ENCODE data around the gene PEX5L. TPM values are rescaled to one million over a fixed set of nuclear protein-coding genes. Genes with fewer than 3 reads are reported as not detected.

The PEX5L gene
- total and polyA plus RNA-seq, 2 donors (not counting 1 experiment from before 2014, with no cell fraction given), result 0.52 to 5.9 TPM

GRCh38 chr3:179828738-179829137, 208.0 kb downstream of the PEX5L start:
- H3K79me2 ChIP-seq (ENCODE audit: control insufficient read depth, insufficient read depth, low read length), result no peaks in the 10 kb centered on the region
- H3K4me2 ChIP-seq (ENCODE audit: extremely low read depth, insufficient read depth, low read length), result no peak overlapping the region
- H3K27me3 ChIP-seq (ENCODE audit: control insufficient read depth, insufficient read depth, low read length), result peaks cover 3% of the 10 kb centered on the region
- no peak for DNase-seq (ENCODE audit: low read depth in 2 of 2)
- TF ChIP-seq, protein P1, sequence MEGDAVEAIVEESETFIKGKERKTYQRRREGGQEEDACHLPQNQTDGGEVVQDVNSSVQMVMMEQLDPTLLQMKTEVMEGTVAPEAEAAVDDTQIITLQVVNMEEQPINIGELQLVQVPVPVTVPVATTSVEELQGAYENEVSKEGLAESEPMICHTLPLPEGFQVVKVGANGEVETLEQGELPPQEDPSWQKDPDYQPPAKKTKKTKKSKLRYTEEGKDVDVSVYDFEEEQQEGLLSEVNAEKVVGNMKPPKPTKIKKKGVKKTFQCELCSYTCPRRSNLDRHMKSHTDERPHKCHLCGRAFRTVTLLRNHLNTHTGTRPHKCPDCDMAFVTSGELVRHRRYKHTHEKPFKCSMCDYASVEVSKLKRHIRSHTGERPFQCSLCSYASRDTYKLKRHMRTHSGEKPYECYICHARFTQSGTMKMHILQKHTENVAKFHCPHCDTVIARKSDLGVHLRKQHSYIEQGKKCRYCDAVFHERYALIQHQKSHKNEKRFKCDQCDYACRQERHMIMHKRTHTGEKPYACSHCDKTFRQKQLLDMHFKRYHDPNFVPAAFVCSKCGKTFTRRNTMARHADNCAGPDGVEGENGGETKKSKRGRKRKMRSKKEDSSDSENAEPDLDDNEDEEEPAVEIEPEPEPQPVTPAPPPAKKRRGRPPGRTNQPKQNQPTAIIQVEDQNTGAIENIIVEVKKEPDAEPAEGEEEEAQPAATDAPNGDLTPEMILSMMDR (conservative IDR thresholded peaks at IDR 0.05 in 1 of 2, IDR thresholded peaks at IDR 0.05 in 1 of 2; ENCODE audit: low read depth in 1 of 2, low read length in 2 of 2), result no peak
- no peak for TF ChIP-seq EZH2 (IDR thresholded peaks at IDR 0.05; ENCODE audit: low read length, missing control alignments)
- H4K20me1 ChIP-seq (ENCODE audit: control insufficient read depth, extremely low read depth, insufficient read depth, low read length), result no peaks in the 10 kb centered on the region
- H3K4me1 ChIP-seq (ENCODE audit: control insufficient read depth, extremely low read depth, insufficient read depth, low read length), result no peaks in the 10 kb centered on the region
- no peaks in the 10 kb centered on the region for H3K9me3 ChIP-seq (ENCODE audit: control insufficient read depth, insufficient read depth, low read depth, low read length)
- H3K4me3 ChIP-seq (replicated peaks in 1 of 4; ENCODE audit: control extremely low read depth in 1 of 4, insufficient read depth in 1 of 4, low read depth in 3 of 4, low read length in 4 of 4), result no peak overlapping the region
- H2AFZ ChIP-seq (ENCODE audit: low read length), result no peak overlapping the region
- H3K36me3 ChIP-seq (ENCODE audit: control insufficient read depth, insufficient read depth, low read length), result no peaks in the 10 kb centered on the region
- H3K9ac ChIP-seq (ENCODE audit: insufficient read depth, low read length), result no peak overlapping the region
- no peak overlapping the region for H3K27ac ChIP-seq (ENCODE audit: insufficient read depth, low read length)

- TF ChIP-seq, protein P1 (conservative IDR thresholded peaks at IDR 0.05 in 1 of 2, IDR thresholded peaks at IDR 0.05 in 1 of 2; ENCODE audit: low read depth in 1 of 2, low read length in 2 of 2), result no peak
- TF ChIP-seq EZH2 (IDR thresholded peaks at IDR 0.05; ENCODE audit: low read length, missing control alignments), result no peak
- Histone ChIP-seq H3K9ac (ENCODE audit: insufficient read depth, low read length) (no peak overlapping the region), H3K9me3 (ENCODE audit: control insufficient read depth, insufficient read depth, low read depth, low read length) (no peaks in the 10 kb centered on the region), H3K4me3 (replicated peaks in 1 of 4; ENCODE audit: control extremely low read depth in 1 of 4, insufficient read depth in 1 of 4, low read depth in 3 of 4, low read length in 4 of 4) (no peak overlapping the region), H2AFZ (ENCODE audit: low read length) (no peak overlapping the region), H3K79me2 (ENCODE audit: control insufficient read depth, insufficient read depth, low read length) (no peaks in the 10 kb centered on the region), H3K4me2 (ENCODE audit: extremely low read depth, insufficient read depth, low read length) (no peak overlapping the region), H4K20me1 (ENCODE audit: control insufficient read depth, extremely low read depth, insufficient read depth, low read length) (no peaks in the 10 kb centered on the region), H3K36me3 (ENCODE audit: control insufficient read depth, insufficient read depth, low read length) (no peaks in the 10 kb centered on the region), H3K27me3 (ENCODE audit: control insufficient read depth, insufficient read depth, low read length) (peaks cover 3% of the 10 kb centered on the region), H3K27ac (ENCODE audit: insufficient read depth, low read length) (no peak overlapping the region), H3K4me1 (ENCODE audit: control insufficient read depth, extremely low read depth, insufficient read depth, low read length) (no peaks in the 10 kb centered on the region)
- DNase-seq (ENCODE audit: low read depth in 2 of 2), result no peak
Measured at GRCh38 chr3:179826247-179826637, 210.5 kb downstream of the PEX5L start.

GRCh38 chr3:179825527-179826246, 211.1 kb downstream of the PEX5L start:
- Histone ChIP-seq H3K36me3 (ENCODE audit: control insufficient read depth, insufficient read depth, low read length) (no peaks in the 10 kb centered on the region), H3K79me2 (ENCODE audit: control insufficient read depth, insufficient read depth, low read length) (no peaks in the 10 kb centered on the region), H3K4me2 (ENCODE audit: extremely low read depth, insufficient read depth, low read length) (no peak overlapping the region), H3K9me3 (ENCODE audit: control insufficient read depth, insufficient read depth, low read depth, low read length) (no peaks in the 10 kb centered on the region), H4K20me1 (ENCODE audit: control insufficient read depth, extremely low read depth, insufficient read depth, low read length) (no peaks in the 10 kb centered on the region), H2AFZ (ENCODE audit: low read length) (no peak overlapping the region), H3K27ac (ENCODE audit: insufficient read depth, low read length) (no peak overlapping the region), H3K4me1 (ENCODE audit: control insufficient read depth, extremely low read depth, insufficient read depth, low read length) (no peaks in the 10 kb centered on the region), H3K27me3 (ENCODE audit: control insufficient read depth, insufficient read depth, low read length) (peaks cover 3% of the 10 kb centered on the region), H3K4me3 (replicated peaks in 1 of 4; ENCODE audit: control extremely low read depth in 1 of 4, insufficient read depth in 1 of 4, low read depth in 3 of 4, low read length in 4 of 4) (no peak overlapping the region), H3K9ac (ENCODE audit: insufficient read depth, low read length) (no peak overlapping the region)
- no peak for TF ChIP-seq EZH2 (IDR thresholded peaks at IDR 0.05; ENCODE audit: low read length, missing control alignments)
- TF ChIP-seq, protein P1 (conservative IDR thresholded peaks at IDR 0.05 in 1 of 2, IDR thresholded peaks at IDR 0.05 in 1 of 2; ENCODE audit: low read depth in 1 of 2, low read length in 2 of 2), result no peak
- DNase-seq (ENCODE audit: low read depth in 2 of 2), result no peak

All from fibroblast of lung (primary cell).